Subcutaneous abdominal adipose tissue (tissue), 5 donors: ENCODE data around the gene ADGRL3.
A peak's percentile ranks its signal among the peaks of the same experiment; 100 is the strongest.

Source experiments
- H3K27ac ChIP-seq: one replicate; pipeline ENCODE4 v1.7.0; 2013; ENCODE audit warnings: low read depth, mild to moderate bottlenecking, inconsistent platforms, low read length, moderate library complexity
- H3K27me3 ChIP-seq, 5 donors: one replicate each; pipeline ENCODE4 v1.7.0; 2013; ENCODE audit warnings: low read length in 5 of 5, inconsistent platforms in 1 of 5; ENCODE audit not compliant: control insufficient read depth in 5 of 5, insufficient read depth in 4 of 5
- H3K36me3 ChIP-seq, 5 donors: one replicate each; pipeline ENCODE4 v1.7.0; 2013; ENCODE audit warnings: low read length in 5 of 5; ENCODE audit not compliant: control insufficient read depth in 5 of 5, insufficient read depth in 5 of 5
- H3K4me1 ChIP-seq, 5 donors: one replicate each; pipeline ENCODE4 v1.7.0; 2013; ENCODE audit warnings: low read length in 5 of 5, mild to moderate bottlenecking in 3 of 5, moderate library complexity in 1 of 5; ENCODE audit not compliant: control insufficient read depth in 5 of 5, insufficient read depth in 5 of 5
- H3K4me3 ChIP-seq, 5 donors: one replicate each; pipeline ENCODE4 v1.7.0; 2013; ENCODE audit warnings: low read length in 5 of 5, low read depth in 1 of 5
- H3K9ac ChIP-seq, 5 donors: one replicate each; pipeline ENCODE4 v1.7.0; 2013; ENCODE audit warnings: low read length in 5 of 5, mild to moderate bottlenecking in 4 of 5, moderate library complexity in 3 of 5
- H3K9me3 ChIP-seq, 5 donors: one replicate each; pipeline ENCODE4 v1.7.0; 2013; ENCODE audit warnings: low read length in 5 of 5; ENCODE audit not compliant: control insufficient read depth in 5 of 5
- donor health status: healthy.
- donor health status: healthy.
- donor health status: healthy.
- donor health status: healthy.
- donor health status: healthy.

Gene ADGRL3

DNA sequence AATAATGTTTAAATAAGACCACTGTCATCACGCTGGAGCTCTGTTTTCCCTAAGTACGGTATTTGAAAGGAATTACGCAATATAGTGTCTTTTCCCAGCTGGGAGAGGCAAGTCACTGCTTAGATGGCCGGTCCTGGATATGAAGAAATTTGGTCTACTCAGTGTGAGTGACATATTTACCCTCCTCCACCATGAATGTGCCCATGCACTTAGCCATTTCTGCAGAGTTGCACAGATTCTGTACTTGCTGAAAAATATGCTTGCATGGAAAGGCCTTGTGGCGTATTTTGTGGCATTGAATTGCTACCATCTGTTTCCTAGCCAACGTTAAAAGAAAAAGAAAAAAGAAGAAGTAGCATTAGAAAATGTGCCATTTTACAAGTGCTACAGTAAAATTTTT, 73.1 kb downstream of the ADGRL3 start:
- Histone ChIP-seq H3K9me3 (no peaks in the 10 kb centered on the region), H3K4me3 (peak overlapping the region in 1 of 5 donors; percentile 57), H3K9ac (no peak overlapping the region), H3K27ac (no peak overlapping the region), H3K27me3 (no peaks in the 10 kb centered on the region), H3K4me1 (peaks cover 0 to 8% (median 4%) of the 10 kb centered on the region in 5 donors), H3K36me3 (no peaks in the 10 kb centered on the region)

DNA sequence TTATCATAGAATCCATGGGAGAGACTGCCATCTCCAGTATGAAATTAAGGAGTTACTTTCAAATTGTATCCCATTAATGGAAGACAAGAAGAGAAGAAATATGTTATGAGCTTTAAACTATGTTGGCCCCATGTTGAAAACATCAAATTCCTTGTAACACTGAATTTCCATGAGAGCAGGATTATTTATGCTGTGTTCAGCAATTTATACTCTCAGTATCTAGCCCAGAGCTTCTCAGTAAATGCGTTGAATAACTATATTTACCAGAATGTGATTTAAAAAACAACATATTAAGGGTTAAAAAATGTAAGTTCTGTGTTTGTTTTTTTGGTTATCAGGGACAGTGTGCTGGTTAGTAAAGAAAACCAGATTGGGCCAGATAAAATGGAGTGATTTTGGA, 74.2 kb downstream of the ADGRL3 start:
- Histone ChIP-seq H3K4me3 (no peak overlapping the region), H3K9ac (no peak overlapping the region), H3K36me3 (no peaks in the 10 kb centered on the region), H3K27ac (no peak overlapping the region), H3K4me1 (peaks cover 0 to 8% (median 4%) of the 10 kb centered on the region in 5 donors), H3K9me3 (no peaks in the 10 kb centered on the region), H3K27me3 (no peaks in the 10 kb centered on the region)

DNA sequence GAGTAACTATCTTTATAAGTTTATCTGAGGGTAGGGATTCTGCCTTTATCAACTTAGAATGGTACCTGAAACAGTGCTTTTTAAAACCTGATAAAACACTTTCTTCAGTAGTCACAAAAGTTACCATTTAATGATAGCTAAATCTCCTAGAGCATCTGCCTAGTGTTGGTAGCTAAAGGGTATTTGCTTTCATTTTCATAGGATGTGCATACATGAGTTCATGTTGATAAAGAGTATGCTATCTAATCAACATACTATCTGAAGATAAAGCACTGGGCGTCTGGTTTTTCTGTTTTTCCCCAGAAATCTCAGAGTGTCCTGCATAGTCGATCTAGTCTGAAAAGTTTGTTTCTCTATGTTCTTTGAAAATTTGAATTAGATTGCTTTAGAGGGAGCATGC, 75.1 kb downstream of the ADGRL3 start:
- Histone ChIP-seq H3K4me1 (peaks cover 0 to 8% (median 4%) of the 10 kb centered on the region in 5 donors), H3K9me3 (no peaks in the 10 kb centered on the region), H3K36me3 (no peaks in the 10 kb centered on the region), H3K27ac (no peak overlapping the region), H3K4me3 (no peak overlapping the region), H3K9ac (no peak overlapping the region), H3K27me3 (no peaks in the 10 kb centered on the region)

DNA sequence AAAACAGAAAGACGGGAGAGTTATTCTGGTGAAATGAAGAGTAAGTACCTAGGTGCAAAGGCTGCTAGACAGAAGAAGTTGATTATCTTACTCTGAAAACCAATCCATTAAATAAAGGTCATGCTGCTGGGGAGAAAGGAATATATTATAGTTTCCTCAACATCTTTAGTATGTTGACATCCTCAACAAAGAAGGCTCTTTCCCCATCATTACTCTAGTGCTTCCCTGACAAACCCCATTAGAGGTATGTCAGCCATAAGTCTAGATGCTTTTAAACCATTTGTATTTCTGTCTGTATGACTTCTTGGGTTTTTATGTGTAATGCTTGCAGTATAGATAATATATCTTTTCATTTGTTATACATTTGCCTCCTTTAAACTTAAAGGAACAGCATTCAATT, 75.9 kb downstream of the ADGRL3 start:
- no peak overlapping the region for H3K27ac ChIP-seq
- no peaks in the 10 kb centered on the region for H3K27me3 ChIP-seq
- H3K4me1 ChIP-seq = peaks cover 0 to 8% (median 4%) of the 10 kb centered on the region in 5 donors
- H3K4me3 ChIP-seq = no peak overlapping the region
- H3K9me3 ChIP-seq = no peaks in the 10 kb centered on the region
- H3K9ac ChIP-seq = no peak overlapping the region
- no peaks in the 10 kb centered on the region for H3K36me3 ChIP-seq

DNA sequence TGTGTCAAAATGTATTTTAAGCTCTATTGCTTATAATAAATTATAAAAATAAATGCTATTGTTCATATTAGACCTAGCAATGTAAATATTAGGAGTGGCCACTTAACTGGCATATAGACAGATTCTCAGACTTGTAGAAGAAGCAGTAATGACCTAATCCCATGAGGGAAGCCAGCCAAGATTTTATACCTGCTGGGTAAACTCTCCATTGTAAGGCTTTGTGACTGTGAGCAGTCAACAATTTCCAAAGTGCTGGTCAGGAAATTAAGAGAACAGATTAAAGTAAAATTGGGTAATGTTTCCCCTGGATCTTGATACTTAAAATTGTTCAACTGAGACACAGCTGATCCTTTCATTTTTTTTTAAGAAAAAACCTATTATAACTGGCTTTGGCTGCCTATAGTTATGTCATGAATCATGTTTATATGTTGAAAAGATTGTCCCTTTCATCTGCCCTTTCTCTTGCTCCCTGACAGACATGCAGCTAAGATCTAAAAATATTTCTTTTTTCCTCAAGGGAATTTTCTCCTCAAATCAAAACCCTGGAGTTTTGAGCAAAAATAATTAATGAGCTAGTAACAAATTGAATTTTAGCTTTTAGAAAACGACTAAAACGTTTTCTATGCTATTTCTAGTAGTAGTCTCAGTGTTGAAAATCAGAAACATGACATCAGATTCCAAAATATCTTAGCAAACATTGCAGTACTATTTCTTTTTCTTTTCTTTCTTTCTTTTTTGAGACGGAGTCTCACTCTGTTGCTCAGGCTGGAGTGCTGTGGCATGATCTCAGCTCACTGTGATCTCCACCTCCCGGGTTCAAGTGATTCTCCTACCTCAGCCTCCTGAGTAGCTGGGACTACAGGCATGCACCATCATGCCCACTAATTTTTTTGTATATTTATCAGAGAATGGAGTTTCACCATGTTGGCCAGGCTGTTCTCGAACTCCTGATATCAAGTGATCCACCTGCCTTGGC, 77.9 kb downstream of the ADGRL3 start:
- no peaks in the 10 kb centered on the region for H3K9me3 ChIP-seq
- H3K4me1 ChIP-seq = peaks cover 0 to 5% (median 3%) of the 10 kb centered on the region in 5 donors
- H3K27me3 ChIP-seq = no peaks in the 10 kb centered on the region
- no peak overlapping the region for H3K27ac ChIP-seq
- H3K36me3 ChIP-seq = no peaks in the 10 kb centered on the region
- H3K9ac ChIP-seq = no peak overlapping the region
- H3K4me3 ChIP-seq = no peak overlapping the region

DNA sequence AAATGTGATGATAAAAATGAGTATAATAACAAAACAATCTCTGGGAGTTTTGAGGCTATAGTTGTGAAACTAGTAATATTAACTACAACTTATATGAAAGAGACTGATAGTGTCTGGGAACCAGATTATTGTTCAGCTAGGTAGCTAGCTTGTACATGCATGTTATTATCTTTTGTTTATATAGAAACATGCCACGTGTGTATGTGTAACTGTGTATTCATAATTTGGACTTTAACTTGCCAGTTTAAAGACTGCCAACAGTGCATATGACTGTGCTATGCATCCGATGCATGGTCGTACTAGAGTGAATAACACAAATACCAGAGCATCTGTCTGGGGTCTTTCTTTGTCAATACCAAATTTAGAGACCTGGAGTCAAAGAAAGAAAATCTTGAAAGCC, 92.2 kb downstream of the ADGRL3 start:
- Histone ChIP-seq H3K27me3 (no peaks in the 10 kb centered on the region), H3K27ac (no peak overlapping the region), H3K4me3 (no peak overlapping the region), H3K9me3 (no peaks in the 10 kb centered on the region), H3K36me3 (no peaks in the 10 kb centered on the region), H3K9ac (no peak overlapping the region), H3K4me1 (no peaks in the 10 kb centered on the region)

DNA sequence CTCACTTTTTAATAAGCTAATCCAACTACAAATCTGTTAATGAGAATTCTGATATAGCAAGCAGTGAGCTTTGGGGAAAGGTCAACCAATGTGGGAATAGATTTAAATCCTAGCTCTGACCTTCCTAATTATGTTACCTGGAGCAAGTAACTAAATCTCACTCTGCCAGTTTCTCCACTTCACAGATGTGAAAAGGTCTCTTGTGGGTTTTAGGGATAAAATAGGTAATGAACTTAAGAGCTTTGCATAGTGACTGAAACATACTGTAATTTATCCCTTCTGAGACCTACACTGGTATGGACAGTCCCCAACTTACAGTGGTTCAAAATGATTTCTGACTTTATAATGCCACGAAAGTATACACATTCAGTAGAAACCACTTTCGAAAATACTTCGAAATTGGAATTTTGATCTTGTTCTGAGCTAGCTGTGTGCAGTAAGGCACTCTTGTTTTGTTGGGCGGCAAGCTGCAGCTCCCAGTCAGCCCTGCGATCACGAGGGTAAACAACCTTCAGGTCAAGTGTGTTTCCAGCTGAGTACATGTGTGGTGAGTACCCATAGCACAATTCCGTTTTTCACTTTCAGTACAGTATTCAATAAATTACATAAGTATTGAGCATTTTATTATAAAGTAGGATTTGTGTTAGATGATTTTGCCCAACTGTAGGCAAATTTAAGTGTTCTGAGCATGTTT, 93.7 kb downstream of the ADGRL3 start:
- H3K27ac ChIP-seq = no peak overlapping the region
- no peak overlapping the region for H3K9ac ChIP-seq
- H3K9me3 ChIP-seq = no peaks in the 10 kb centered on the region
- no peaks in the 10 kb centered on the region for H3K4me1 ChIP-seq
- H3K4me3 ChIP-seq = no peak overlapping the region
- H3K27me3 ChIP-seq = no peaks in the 10 kb centered on the region
- H3K36me3 ChIP-seq = no peaks in the 10 kb centered on the region

DNA sequence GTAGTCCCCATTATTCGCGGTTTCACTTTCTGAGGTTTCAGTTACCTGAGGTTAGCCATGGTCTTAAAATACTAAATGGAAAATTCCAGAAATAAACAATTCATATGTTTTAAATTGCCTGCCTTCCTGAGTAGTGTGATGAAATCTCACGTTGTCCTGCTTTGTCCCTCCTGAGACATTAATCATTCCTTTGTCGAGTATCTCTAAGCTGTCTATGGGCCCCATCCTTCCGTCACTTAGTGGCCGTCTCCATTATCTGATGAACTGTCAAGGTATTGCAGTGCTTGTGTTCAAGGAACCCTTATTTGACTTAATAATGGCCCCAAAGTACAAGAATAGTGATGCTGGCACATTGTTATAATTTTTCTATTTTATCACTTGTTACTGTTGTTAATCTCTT, 94.8 kb downstream of the ADGRL3 start:
- H3K9me3 ChIP-seq = no peaks in the 10 kb centered on the region
- H3K27ac ChIP-seq = no peak overlapping the region
- no peak overlapping the region for H3K9ac ChIP-seq
- H3K4me1 ChIP-seq = no peaks in the 10 kb centered on the region
- H3K36me3 ChIP-seq = no peaks in the 10 kb centered on the region
- no peak overlapping the region for H3K4me3 ChIP-seq
- H3K27me3 ChIP-seq = no peaks in the 10 kb centered on the region

DNA sequence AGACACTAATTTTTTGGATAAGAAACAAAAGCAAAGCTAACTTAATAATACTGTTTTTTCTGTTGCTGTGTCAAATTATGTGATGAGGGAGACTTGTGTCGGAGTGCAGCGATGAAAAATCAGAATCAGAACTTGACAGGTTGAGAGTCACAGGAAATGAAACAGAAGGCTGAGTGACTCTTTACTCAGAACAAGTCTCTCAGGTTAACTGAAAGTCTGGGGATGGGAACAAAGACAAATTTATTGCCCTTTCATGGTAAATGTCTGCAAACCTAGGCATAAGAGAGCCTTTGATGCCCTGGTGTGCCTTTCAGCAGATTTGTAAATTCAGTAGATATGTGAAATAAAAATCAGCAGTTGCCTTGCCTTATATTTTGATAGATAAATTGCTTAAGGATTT, 96.0 kb downstream of the ADGRL3 start:
- Histone ChIP-seq H3K4me1 (no peaks in the 10 kb centered on the region), H3K4me3 (no peak overlapping the region), H3K27ac (no peak overlapping the region)

DNA sequence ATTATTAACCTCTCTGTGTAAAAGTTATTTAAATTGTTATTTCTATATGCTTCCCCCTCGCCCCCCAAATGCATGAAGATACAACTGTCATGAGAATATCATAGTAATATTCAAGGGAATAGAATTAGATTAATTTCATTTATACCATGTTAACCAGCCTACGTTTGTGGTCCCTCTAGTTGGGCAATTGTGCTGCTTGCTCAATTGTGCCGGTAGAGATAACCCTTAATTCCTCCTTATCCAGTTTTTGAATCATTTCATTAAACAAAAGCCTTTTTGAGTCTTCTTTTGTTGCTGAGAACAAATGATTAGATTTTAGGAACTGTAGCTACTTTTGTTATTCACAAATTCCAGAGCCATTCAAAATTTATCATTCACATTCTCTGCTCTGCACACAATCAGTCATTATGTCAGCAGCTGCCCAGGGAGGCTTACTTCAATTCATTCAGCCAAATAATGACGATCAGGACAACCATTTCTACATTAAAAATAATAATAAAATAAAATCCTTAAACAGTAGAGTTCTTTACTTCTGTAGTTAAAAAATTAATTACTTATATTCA, 98.1 kb downstream of the ADGRL3 start:
- H3K36me3 ChIP-seq = no peaks in the 10 kb centered on the region

More for the DNA sequence above, 96.0 kb downstream of the ADGRL3 start:
- H3K36me3 ChIP-seq = no peaks in the 10 kb centered on the region
- H3K27me3 ChIP-seq = no peaks in the 10 kb centered on the region
- H3K9ac ChIP-seq = no peak overlapping the region
- no peaks in the 10 kb centered on the region for H3K9me3 ChIP-seq

More for the DNA sequence above, 98.1 kb downstream of the ADGRL3 start:
- Histone ChIP-seq H3K27ac (no peak overlapping the region), H3K27me3 (no peaks in the 10 kb centered on the region), H3K9ac (no peak overlapping the region), H3K4me3 (no peak overlapping the region), H3K4me1 (no peaks in the 10 kb centered on the region), H3K9me3 (no peaks in the 10 kb centered on the region)
